SK-N-SH (cell line): ENCODE data around the gene CELF4. TPM values are rescaled to one million over a fixed set of nuclear protein-coding genes. Genes with fewer than 3 reads are reported as not detected.

ENCODE experiments used
- CTCF ChIA-PET: fragments of 300-600, 350-600 bp; formaldehyde crosslinking; extraction: SDS; loops from one replicate; lab custom pipeline; 2021; lab: Yijun Ruan, JAX
- POLR2A ChIA-PET: fragments of 350-600 bp; sonication (Branson Sonifier 250); formaldehyde crosslinking; extraction: SDS; loops from one replicate; lab custom pipeline; 2020; ENCODE audit warnings: antibody characterized with exemption, inconsistent platforms; lab: Yijun Ruan, JAX
- DNase-seq: peaks from one replicate; pipeline ENCODE4 v3.0.0; 2012
- H2AFZ ChIP-seq: fragments of 200-600 bp; sonication (generic); 2 replicates; pipeline ENCODE4 v1.8.1; 2016; ENCODE audit warnings: antibody characterized with exemption, mild to moderate bottlenecking, low read depth
- H3F3A ChIP-seq: fragments of 200-600 bp; sonication (generic); replicated peaks from 2 replicates; pipeline ENCODE3; 2016; ENCODE audit warnings: antibody characterized with exemption, mild to moderate bottlenecking; ENCODE audit not compliant: insufficient read depth
- H3K27ac ChIP-seq, 2 experiments: fragments of 200-500 bp in 1 of 2; fragments of 200-600 bp in 1 of 2; sonication (Bioruptor generic) in 1 of 2; sonication (generic), shearing (Covaris generic) in 1 of 2; 2 replicates each; pipeline versions ENCODE4 v1.5.1 to v1.6.1; 2014 to 2016; ENCODE audit warnings: low read depth in 2 of 2, inconsistent platforms in 1 of 2, low read length in 1 of 2, mild to moderate bottlenecking in 1 of 2, mixed read lengths in 1 of 2
- H3K27me3 ChIP-seq: fragments of 200-600 bp; sonication (generic), shearing (Covaris generic); 2 replicates; pipeline ENCODE4 v1.6.1; 2016; ENCODE audit warnings: mixed run types; ENCODE audit not compliant: insufficient read depth
- H3K36me3 ChIP-seq, 2 experiments: fragments of 200-500 bp in 1 of 2; fragments of 200-600 bp in 1 of 2; sonication (Bioruptor generic) in 1 of 2; sonication (generic) in 1 of 2; replicated peaks in 1 of 2; 2 replicates each; pipeline versions ENCODE3 to v1.5.1; 2014 to 2016; ENCODE audit warnings: low read length in 1 of 2, mild to moderate bottlenecking in 1 of 2; ENCODE audit not compliant: insufficient read depth in 2 of 2, control insufficient read depth in 1 of 2
- H3K4me1 ChIP-seq, 2 experiments: fragments of 200-500 bp in 1 of 2; fragments of 200-600 bp in 1 of 2; sonication (Bioruptor generic) in 1 of 2; sonication (generic), shearing (Covaris generic) in 1 of 2; 2 replicates each; pipeline versions ENCODE4 v1.5.1 to v1.6.1; 2014 to 2016; ENCODE audit warnings: low read depth in 1 of 2, low read length in 1 of 2, mixed run types in 1 of 2; ENCODE audit not compliant: insufficient read depth in 2 of 2, control insufficient read depth in 1 of 2
- H3K4me2 ChIP-seq: fragments of 200-600 bp; sonication (generic), shearing (Covaris generic); 2 replicates; pipeline ENCODE4 v1.6.1; 2017; ENCODE audit warnings: mixed run types
- H3K4me3 ChIP-seq, 2 experiments: fragments of 200-500 bp in 1 of 2; fragments of 200-600 bp in 1 of 2; sonication (Bioruptor generic) in 1 of 2; sonication (generic), shearing (Covaris generic) in 1 of 2; 2 replicates each; pipeline versions ENCODE4 v1.5.1 to v1.8.1; 2014 to 2016; ENCODE audit warnings: low read depth in 2 of 2, inconsistent platforms in 1 of 2, low read length in 1 of 2, mild to moderate bottlenecking in 1 of 2, mixed read lengths in 1 of 2, moderate library complexity in 1 of 2
- H3K79me2 ChIP-seq: fragments of 200-600 bp; sonication (generic); 2 replicates; pipeline ENCODE4 v1.8.1; 2017; ENCODE audit warnings: mild to moderate bottlenecking; ENCODE audit not compliant: insufficient read depth
- H3K9ac ChIP-seq: fragments of 200-600 bp; sonication (generic); 2 replicates; pipeline ENCODE4 v1.6.1; 2017; ENCODE audit warnings: mixed run types
- H3K9me2 ChIP-seq: fragments of 200-600 bp; sonication (generic); 2 replicates; pipeline ENCODE4 v1.6.1; 2017; ENCODE audit warnings: mixed run types
- H3K9me3 ChIP-seq: fragments of 200-600 bp; sonication (generic); 2 replicates; pipeline ENCODE4 v1.6.1; 2017; ENCODE audit warnings: mixed run types, mild to moderate bottlenecking, moderate library complexity
- H4K20me1 ChIP-seq: fragments of 200-600 bp; sonication (generic); 2 replicates; pipeline ENCODE4 v1.6.1; 2017; ENCODE audit warnings: mild to moderate bottlenecking, mixed run types; ENCODE audit not compliant: insufficient read depth
- CTCF ChIP-seq: fragments of 200-600 bp; sonication (generic); IDR thresholded peaks from 2 replicates; pipeline ENCODE4 v1.6.1; 2017; ENCODE audit warnings: antibody characterized with exemption, mild to moderate bottlenecking, moderate library complexity
- ELF1 ChIP-seq: IDR thresholded peaks from 2 replicates; pipeline ENCODE4 v1.4.0; 2012
- EP300 ChIP-seq, 2 experiments: IDR thresholded peaks; 2 replicates each; pipeline versions ENCODE4 v1.4.0 to v1.6.1; 2012; ENCODE audit warnings: borderline replicate concordance in 1 of 2, low read depth in 1 of 2, low read length in 1 of 2
- EZH2phosphoT487 ChIP-seq: fragments of 200-600 bp; sonication (generic); IDR thresholded peaks from 2 replicates; pipeline ENCODE4 v1.6.1; 2017; ENCODE audit warnings: low read depth, mixed run types, mild to moderate bottlenecking, antibody characterized with exemption, moderate library complexity, borderline replicate concordance
- FOSL2 ChIP-seq: IDR thresholded peaks from 2 replicates; pipeline ENCODE4 v1.4.0; 2012; ENCODE audit warnings: low read depth, mild to moderate bottlenecking, moderate library complexity, borderline replicate concordance
- GABPA ChIP-seq: IDR thresholded peaks from 2 replicates; pipeline ENCODE4 v1.4.0; 2012; ENCODE audit warnings: low read depth, mild to moderate bottlenecking
- IRF3 ChIP-seq: fragments of 150-350 bp; IDR thresholded peaks from 2 replicates; pipeline ENCODE4 v1.6.1; 2016; ENCODE audit warnings: mild to moderate bottlenecking, low read depth, low read length
- MAX ChIP-seq: IDR thresholded peaks from 2 replicates; pipeline ENCODE4 v1.4.0; 2012; ENCODE audit warnings: low read depth
- PBX3 ChIP-seq: IDR thresholded peaks from 2 replicates; pipeline ENCODE4; 2012
- RAD21 ChIP-seq: IDR thresholded peaks from 2 replicates; pipeline ENCODE4 v1.6.1; 2012; ENCODE audit warnings: mild to moderate bottlenecking, low read length
- REST ChIP-seq: IDR thresholded peaks from 2 replicates; pipeline ENCODE4 v1.6.1; 2012; ENCODE audit warnings: mild to moderate bottlenecking, low read depth, low read length, moderate library complexity
- RFX5 ChIP-seq: IDR thresholded peaks from 2 replicates; pipeline ENCODE4 v1.6.1; 2012; ENCODE audit warnings: mild to moderate bottlenecking, improper control_type of control experiment, low read length
- RXRA ChIP-seq: IDR thresholded peaks from 2 replicates; pipeline ENCODE4 v1.4.0; 2012; ENCODE audit warnings: low read depth, mild to moderate bottlenecking, borderline replicate concordance
- SMC3 ChIP-seq: IDR thresholded peaks from 2 replicates; pipeline ENCODE4 v1.6.1; 2012; ENCODE audit warnings: low read depth, low read length, improper control_type of control experiment
- TEAD4 ChIP-seq: IDR thresholded peaks from 2 replicates; pipeline ENCODE4 v1.4.0; 2012; ENCODE audit warnings: mild to moderate bottlenecking, borderline replicate concordance; ENCODE audit not compliant: insufficient read depth
- YY1 ChIP-seq: IDR thresholded peaks from 2 replicates; pipeline ENCODE4 v1.4.0; 2012; ENCODE audit warnings: low read depth, mild to moderate bottlenecking
- WGBS: methylation state at CpG from one replicate; pipeline ENCODE4 v1.1.6; 2017; ENCODE audit warnings: low lambda C conversion rate; 5-methylcytosine and 5-hydroxymethylcytosine counted together
- polyA plus RNA-seq, 3 experiments: library from polyadenylated mRNA; depleted of rRNA; stranded (reverse); fragments of >200 nt; gene quantifications; 2 replicates each; pipeline ENCODE4 v1.2.3, GENCODE V29; 2012

CELF4 gene
- polyA plus RNA-seq, 1 of the 3 experiments (the other 2 are of a cell fraction) = 0.26 TPM

GRCh38 chr18:37335409-37335736 is 230.2 kb downstream of the CELF4 start:
- H3K36me3 ChIP-seq = no peaks in the 10 kb centered on the region
- peaks cover 7 to 54% of the 10 kb centered on the region in 2 experiments; a peak in 2 of 4 replicates for H3K4me1 ChIP-seq
- POLR2A ChIA-PET = no interaction called here
- H4K20me1 ChIP-seq = no peaks in the 10 kb centered on the region
- no peaks in the 10 kb centered on the region for H3K27me3 ChIP-seq
- peak overlapping the region in 1 of 2 experiments; percentile 91; a peak in 2 of 4 replicates for H3K27ac ChIP-seq
- H3F3A ChIP-seq = no peaks in the 10 kb centered on the region
- CTCF ChIA-PET = interaction anchor here (0.7 to 6.4 kb wide), 17 partner anchors 8 to 393 kb away, joined by 3 to 66 read pairs (median 5); no protein-coding TSS in a partner anchor
- no peaks in the 10 kb centered on the region for H3K79me2 ChIP-seq
- 65% methylated on average over 3 of the region's 3 CpGs for WGBS
- H2AFZ ChIP-seq = no peak overlapping the region
- H3K4me2 ChIP-seq = peak overlapping the region; percentile 68; the same call in 1 of the 2 replicates
- TF ChIP-seq SMC3 (peak; percentile 74), RAD21 (peak; percentile 78), ELF1 (no peak), RFX5 (no peak), YY1 (no peak), CTCF (peak; percentile 54), IRF3 (no peak)
- DNase-seq = peak; percentile 87
- H3K9me3 ChIP-seq = no peaks in the 10 kb centered on the region
- H3K9me2 ChIP-seq = no peaks in the 10 kb centered on the region
- no peak overlapping the region for H3K9ac ChIP-seq
- no peak overlapping the region; a peak in 1 of 4 replicates for H3K4me3 ChIP-seq

- Histone ChIP-seq H3K9me3 (no peaks in the 10 kb centered on the region), H4K20me1 (no peaks in the 10 kb centered on the region), H3K27ac (peak overlapping the region; percentile 80 to 91), H3K9ac (peak overlapping the region; percentile 58), H3K36me3 (no peaks in the 10 kb centered on the region), H3K9me2 (no peaks in the 10 kb centered on the region), H3K27me3 (no peaks in the 10 kb centered on the region), H2AFZ (peak overlapping the region; percentile 92; the same call in 1 of the 2 replicates), H3F3A (no peaks in the 10 kb centered on the region), H3K4me1 (peaks cover 7 to 59% of the 10 kb centered on the region in 2 experiments; a peak in 2 of 4 replicates), H3K4me3 (no peak overlapping the region; a peak in 1 of 4 replicates), H3K4me2 (peak overlapping the region; percentile 68), H3K79me2 (no peaks in the 10 kb centered on the region)
- POLR2A ChIA-PET = interaction anchor here (0.9 kb wide), 1 partner anchor 20 kb away, joined by 3 read pairs; no protein-coding TSS in a partner anchor
- CTCF ChIA-PET = interaction anchor here (0.6 to 6.4 kb wide), 18 partner anchors 9 to 393 kb away, joined by 3 to 66 read pairs (median 5); no protein-coding TSS in a partner anchor
- WGBS = 17% methylated on average over 23 of the region's 23 CpGs
- DNase-seq = peak; percentile 78
- TF ChIP-seq GABPA (no peak), FOSL2 (peak; percentile 43; the same call in 1 of the 2 replicates), MAX (no peak), YY1 (no peak), EP300 (IDR thresholded peaks at IDR 0.05; ENCODE audit: borderline replicate concordance in 1 of 2, low read depth in 1 of 2, low read length in 1 of 2) (no peak), EZH2phosphoT487 (no peak), RXRA (no peak), TEAD4 (no peak), REST (no peak), PBX3 (no peak)
These were observed 230.8 kb downstream of the CELF4 start for GRCh38 chr18:37334631-37335408.
